ENCODE data around the gene TGM1. TPM values are rescaled to one million over a fixed set of nuclear protein-coding genes. Genes with fewer than 3 reads are reported as not detected.

Gene TGM1
- total and polyA plus RNA-seq, 10 of the 15 experiments (the other 5 are each of a cell fraction or from before 2014, with no cell fraction given): 0.05 to 5.9 (median 1.8) TPM

DNA sequence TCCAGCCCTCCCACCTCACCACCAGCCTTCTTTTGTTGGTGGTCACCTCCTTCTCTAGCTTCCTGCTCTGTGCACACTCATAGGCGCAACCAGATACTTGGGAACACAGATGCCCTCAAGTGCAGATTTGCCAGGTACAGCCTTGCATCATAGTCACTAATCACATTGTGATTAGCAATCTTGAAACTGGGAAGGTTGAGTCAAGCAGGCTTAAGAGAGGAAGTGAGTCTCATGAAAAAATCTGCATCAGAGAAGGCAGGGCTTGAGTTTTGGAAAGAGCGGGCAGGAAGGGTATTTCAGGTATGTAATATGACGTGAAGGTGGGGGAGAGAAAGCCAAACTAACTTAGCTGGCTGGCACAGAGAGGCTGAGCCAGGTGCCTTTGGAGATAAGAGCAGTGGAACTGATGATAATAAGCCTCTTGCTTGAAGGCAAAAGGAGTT is 11.1 kb upstream of the TGM1 start (continued):
- TF ChIP-seq, protein P1, sequence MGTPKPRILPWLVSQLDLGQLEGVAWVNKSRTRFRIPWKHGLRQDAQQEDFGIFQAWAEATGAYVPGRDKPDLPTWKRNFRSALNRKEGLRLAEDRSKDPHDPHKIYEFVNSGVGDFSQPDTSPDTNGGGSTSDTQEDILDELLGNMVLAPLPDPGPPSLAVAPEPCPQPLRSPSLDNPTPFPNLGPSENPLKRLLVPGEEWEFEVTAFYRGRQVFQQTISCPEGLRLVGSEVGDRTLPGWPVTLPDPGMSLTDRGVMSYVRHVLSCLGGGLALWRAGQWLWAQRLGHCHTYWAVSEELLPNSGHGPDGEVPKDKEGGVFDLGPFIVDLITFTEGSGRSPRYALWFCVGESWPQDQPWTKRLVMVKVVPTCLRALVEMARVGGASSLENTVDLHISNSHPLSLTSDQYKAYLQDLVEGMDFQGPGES (IDR thresholded peaks at IDR 0.05): no peak
- TF ChIP-seq, protein P2, sequence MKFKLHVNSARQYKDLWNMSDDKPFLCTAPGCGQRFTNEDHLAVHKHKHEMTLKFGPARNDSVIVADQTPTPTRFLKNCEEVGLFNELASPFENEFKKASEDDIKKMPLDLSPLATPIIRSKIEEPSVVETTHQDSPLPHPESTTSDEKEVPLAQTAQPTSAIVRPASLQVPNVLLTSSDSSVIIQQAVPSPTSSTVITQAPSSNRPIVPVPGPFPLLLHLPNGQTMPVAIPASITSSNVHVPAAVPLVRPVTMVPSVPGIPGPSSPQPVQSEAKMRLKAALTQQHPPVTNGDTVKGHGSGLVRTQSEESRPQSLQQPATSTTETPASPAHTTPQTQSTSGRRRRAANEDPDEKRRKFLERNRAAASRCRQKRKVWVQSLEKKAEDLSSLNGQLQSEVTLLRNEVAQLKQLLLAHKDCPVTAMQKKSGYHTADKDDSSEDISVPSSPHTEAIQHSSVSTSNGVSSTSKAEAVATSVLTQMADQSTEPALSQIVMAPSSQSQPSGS (IDR thresholded peaks at IDR 0.05; ENCODE audit: low read length): peak; percentile 81
- peak; percentile 99 for TF ChIP-seq SPI1 (IDR thresholded peaks at IDR 0.05; ENCODE audit: borderline replicate concordance, insufficient read depth, low read depth, low read length)
- no peak for TF ChIP-seq EGR1 (IDR thresholded peaks at IDR 0.05; ENCODE audit: borderline replicate concordance in 1 of 2, low read depth in 2 of 2, low read length in 2 of 2)
- no peak for TF ChIP-seq TBL1XR1 (IDR thresholded peaks at IDR 0.05; ENCODE audit: low read depth, low read length)
- no peak for TF ChIP-seq ZZZ3 (IDR thresholded peaks at IDR 0.05; ENCODE audit: control insufficient read depth, insufficient read length, low read depth)
- no peak for TF ChIP-seq NRF1 (conservative IDR thresholded peaks at IDR 0.05; ENCODE audit: low read depth, low read length)
- peak in 1 of 2 experiments; percentile 88; a peak in 2 of 4 replicates for TF ChIP-seq ETV6 (conservative IDR thresholded peaks at IDR 0.05 in 1 of 2, IDR thresholded peaks at IDR 0.05 in 1 of 2; ENCODE audit: borderline replicate concordance in 1 of 2, low read depth in 1 of 2)
- peak; percentile 97 for TF ChIP-seq EED (IDR thresholded peaks at IDR 0.05; ENCODE audit: low read depth)
- TF ChIP-seq ZNF207 (IDR thresholded peaks at IDR 0.05; ENCODE audit: borderline replicate concordance): peak; percentile 40; the same call in 1 of the 2 replicates
- TF ChIP-seq, protein P3, sequence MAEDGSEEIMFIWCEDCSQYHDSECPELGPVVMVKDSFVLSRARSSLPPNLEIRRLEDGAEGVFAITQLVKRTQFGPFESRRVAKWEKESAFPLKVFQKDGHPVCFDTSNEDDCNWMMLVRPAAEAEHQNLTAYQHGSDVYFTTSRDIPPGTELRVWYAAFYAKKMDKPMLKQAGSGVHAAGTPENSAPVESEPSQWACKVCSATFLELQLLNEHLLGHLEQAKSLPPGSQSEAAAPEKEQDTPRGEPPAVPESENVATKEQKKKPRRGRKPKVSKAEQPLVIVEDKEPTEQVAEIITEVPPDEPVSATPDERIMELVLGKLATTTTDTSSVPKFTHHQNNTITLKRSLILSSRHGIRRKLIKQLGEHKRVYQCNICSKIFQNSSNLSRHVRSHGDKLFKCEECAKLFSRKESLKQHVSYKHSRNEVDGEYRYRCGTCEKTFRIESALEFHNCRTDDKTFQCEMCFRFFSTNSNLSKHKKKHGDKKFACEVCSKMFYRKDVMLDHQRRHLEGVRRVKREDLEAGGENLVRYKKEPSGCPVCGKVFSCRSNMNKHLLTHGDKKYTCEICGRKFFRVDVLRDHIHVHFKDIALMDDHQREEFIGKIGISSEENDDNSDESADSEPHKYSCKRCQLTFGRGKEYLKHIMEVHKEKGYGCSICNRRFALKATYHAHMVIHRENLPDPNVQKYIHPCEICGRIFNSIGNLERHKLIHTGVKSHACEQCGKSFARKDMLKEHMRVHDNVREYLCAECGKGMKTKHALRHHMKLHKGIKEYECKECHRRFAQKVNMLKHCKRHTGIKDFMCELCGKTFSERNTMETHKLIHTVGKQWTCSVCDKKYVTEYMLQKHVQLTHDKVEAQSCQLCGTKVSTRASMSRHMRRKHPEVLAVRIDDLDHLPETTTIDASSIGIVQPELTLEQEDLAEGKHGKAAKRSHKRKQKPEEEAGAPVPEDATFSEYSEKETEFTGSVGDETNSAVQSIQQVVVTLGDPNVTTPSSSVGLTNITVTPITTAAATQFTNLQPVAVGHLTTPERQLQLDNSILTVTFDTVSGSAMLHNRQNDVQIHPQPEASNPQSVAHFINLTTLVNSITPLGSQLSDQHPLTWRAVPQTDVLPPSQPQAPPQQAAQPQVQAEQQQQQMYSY (CRISPR knock-in tag; IDR thresholded peaks at IDR 0.05): no peak
- TF ChIP-seq SREBF1 (IDR thresholded peaks at IDR 0.05; ENCODE audit: low read length): no peak
- peak; percentile 96 for TF ChIP-seq JUNB (IDR thresholded peaks at IDR 0.05)
- no peak for TF ChIP-seq TAF1 (IDR thresholded peaks at IDR 0.05; ENCODE audit: borderline replicate concordance, low read depth, low read length)
- peak; percentile 93 for TF ChIP-seq DPF2 (IDR thresholded peaks at IDR 0.05)
- TF ChIP-seq, protein P4, sequence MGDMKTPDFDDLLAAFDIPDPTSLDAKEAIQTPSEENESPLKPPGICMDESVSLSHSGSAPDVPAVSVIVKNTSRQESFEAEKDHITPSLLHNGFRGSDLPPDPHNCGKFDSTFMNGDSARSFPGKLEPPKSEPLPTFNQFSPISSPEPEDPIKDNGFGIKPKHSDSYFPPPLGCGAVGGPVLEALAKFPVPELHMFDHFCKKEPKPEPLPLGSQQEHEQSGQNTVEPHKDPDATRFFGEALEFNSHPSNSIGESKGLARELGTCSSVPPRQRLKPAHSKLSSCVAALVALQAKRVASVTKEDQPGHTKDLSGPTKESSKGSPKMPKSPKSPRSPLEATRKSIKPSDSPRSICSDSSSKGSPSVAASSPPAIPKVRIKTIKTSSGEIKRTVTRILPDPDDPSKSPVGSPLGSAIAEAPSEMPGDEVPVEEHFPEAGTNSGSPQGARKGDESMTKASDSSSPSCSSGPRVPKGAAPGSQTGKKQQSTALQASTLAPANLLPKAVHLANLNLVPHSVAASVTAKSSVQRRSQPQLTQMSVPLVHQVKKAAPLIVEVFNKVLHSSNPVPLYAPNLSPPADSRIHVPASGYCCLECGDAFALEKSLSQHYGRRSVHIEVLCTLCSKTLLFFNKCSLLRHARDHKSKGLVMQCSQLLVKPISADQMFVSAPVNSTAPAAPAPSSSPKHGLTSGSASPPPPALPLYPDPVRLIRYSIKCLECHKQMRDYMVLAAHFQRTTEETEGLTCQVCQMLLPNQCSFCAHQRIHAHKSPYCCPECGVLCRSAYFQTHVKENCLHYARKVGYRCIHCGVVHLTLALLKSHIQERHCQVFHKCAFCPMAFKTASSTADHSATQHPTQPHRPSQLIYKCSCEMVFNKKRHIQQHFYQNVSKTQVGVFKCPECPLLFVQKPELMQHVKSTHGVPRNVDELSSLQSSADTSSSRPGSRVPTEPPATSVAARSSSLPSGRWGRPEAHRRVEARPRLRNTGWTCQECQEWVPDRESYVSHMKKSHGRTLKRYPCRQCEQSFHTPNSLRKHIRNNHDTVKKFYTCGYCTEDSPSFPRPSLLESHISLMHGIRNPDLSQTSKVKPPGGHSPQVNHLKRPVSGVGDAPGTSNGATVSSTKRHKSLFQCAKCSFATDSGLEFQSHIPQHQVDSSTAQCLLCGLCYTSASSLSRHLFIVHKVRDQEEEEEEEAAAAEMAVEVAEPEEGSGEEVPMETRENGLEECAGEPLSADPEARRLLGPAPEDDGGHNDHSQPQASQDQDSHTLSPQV (IDR thresholded peaks at IDR 0.05): no peak
- TF ChIP-seq ZNF24 (IDR thresholded peaks at IDR 0.05): no peak
- no peak for TF ChIP-seq MEF2B (IDR thresholded peaks at IDR 0.05; ENCODE audit: partially characterized antibody, poor library complexity, severe bottlenecking)
- no peak for TF ChIP-seq CBX5 (IDR thresholded peaks at IDR 0.05; ENCODE audit: low read depth)
- TF ChIP-seq KLF5 (IDR thresholded peaks at IDR 0.05; ENCODE audit: partially characterized antibody): no peak
- TF ChIP-seq YBX1 (IDR thresholded peaks at IDR 0.05): no peak
